Naive thymus-derived CD4-positive, alpha-beta T cell (primary cell): ENCODE data around the gene GAS7. TPM values are rescaled to one million over a fixed set of nuclear protein-coding genes. Genes with fewer than 3 reads are reported as not detected.

Experiments
- ATAC-seq: fragments of 150-1000 bp; cut with Tn5 transposase; 2 replicates; pipeline ENCODE4 v1.10.0; 2021; ENCODE audit warnings: mild to moderate bottlenecking, moderate library complexity
- CTCF ChIA-PET: fragments of 350-600 bp; sonication (Branson Sonifier 250); formaldehyde crosslinking; loops from one replicate; lab custom pipeline; 2021; ENCODE audit warnings: antibody characterized with exemption; lab: Charles Lee
- POLR2A ChIA-PET: fragments of 350-600 bp; sonication (Branson Sonifier 250); formaldehyde crosslinking; loops from one replicate; lab custom pipeline; 2021; ENCODE audit warnings: antibody characterized with exemption, inconsistent platforms; lab: Charles Lee
- DNase-seq, 9 donors: peaks; one replicate each; pipeline versions ENCODE4 v3.0.0 to v3.0.0-alpha.2; 2020 to 2022; ENCODE audit warnings: mixed read lengths in 1 of 9
- H3K27ac ChIP-seq: one replicate; pipeline ENCODE4 v1.7.0; 2013; ENCODE audit warnings: mild to moderate bottlenecking, low read depth, low read length, moderate library complexity
- H3K27me3 ChIP-seq, 2 donors: one replicate each; pipeline ENCODE4 v1.7.0; 2013; ENCODE audit warnings: low read length in 2 of 2, mild to moderate bottlenecking in 2 of 2, moderate library complexity in 2 of 2; ENCODE audit not compliant: control insufficient read depth in 2 of 2, insufficient read depth in 2 of 2
- H3K36me3 ChIP-seq, 3 experiments: 1 replicate in 2 of 3; 2 replicates in 1 of 3; pipeline ENCODE4 v1.7.0; 2013; ENCODE audit warnings: low read length in 3 of 3, mild to moderate bottlenecking in 3 of 3, moderate library complexity in 1 of 3; ENCODE audit not compliant: insufficient read depth in 3 of 3, control insufficient read depth in 2 of 3
- H3K4me1 ChIP-seq, 2 donors: one replicate each; pipeline ENCODE4 v1.7.0; 2013; ENCODE audit warnings: low read length in 2 of 2, mild to moderate bottlenecking in 2 of 2, moderate library complexity in 1 of 2; ENCODE audit not compliant: control insufficient read depth in 2 of 2, insufficient read depth in 2 of 2
- H3K4me3 ChIP-seq: 2 replicates; pipeline ENCODE4 v1.7.0; 2013; ENCODE audit warnings: mild to moderate bottlenecking, low read length
- H3K9me3 ChIP-seq, 3 experiments: 1 replicate in 2 of 3; 2 replicates in 1 of 3; pipeline ENCODE4 v1.7.0; 2013; ENCODE audit warnings: low read length in 3 of 3; ENCODE audit not compliant: control insufficient read depth in 2 of 3
- H3K27ac Mint-ChIP-seq, 9 donors: one replicate each; pipeline ENCODE4 v1.8.0; 2020 to 2022; ENCODE audit warnings: mixed read lengths in 9 of 9, mild to moderate bottlenecking in 8 of 9, moderate library complexity in 5 of 9, inconsistent platforms in 2 of 9
- H3K27me3 Mint-ChIP-seq, 5 donors: one replicate each; pipeline ENCODE4 v1.8.0; 2021 to 2022; ENCODE audit warnings: mixed read lengths in 5 of 5, mild to moderate bottlenecking in 1 of 5
- H3K36me3 Mint-ChIP-seq, 5 donors: one replicate each; pipeline ENCODE4 v1.8.0; 2020 to 2022; ENCODE audit warnings: mixed read lengths in 5 of 5, mild to moderate bottlenecking in 3 of 5, inconsistent platforms in 1 of 5
- H3K4me1 Mint-ChIP-seq, 7 donors: one replicate each; pipeline ENCODE4 v1.8.0; 2020 to 2022; ENCODE audit warnings: mixed read lengths in 7 of 7, mild to moderate bottlenecking in 3 of 7, inconsistent platforms in 1 of 7
- H3K4me3 Mint-ChIP-seq, 10 donors: one replicate each; pipeline ENCODE4 v1.8.0; 2020 to 2022; ENCODE audit warnings: mild to moderate bottlenecking in 10 of 10, mixed read lengths in 10 of 10, moderate library complexity in 6 of 10, inconsistent platforms in 2 of 10
- H3K9me3 Mint-ChIP-seq, 11 donors: one replicate each; pipeline ENCODE4 v1.8.0; 2020 to 2022; ENCODE audit warnings: mixed read lengths in 11 of 11, mild to moderate bottlenecking in 4 of 11, inconsistent platforms in 1 of 11, moderate library complexity in 1 of 11
- intact Hi-C, 2 donors: fragments of 100-400 bp; cut with micrococcal nuclease; formaldehyde crosslinking; loops; one replicate each; pipeline ENCODE4 v1.15.1; 2023
- polyA plus RNA-seq, 2 donors: library from polyadenylated mRNA; unstranded; fragments of 300-500 nt; fragmentation: Illumina TruSeq; gene quantifications; one replicate each; pipeline ENCODE4 v1.2.3, GENCODE V29; 2021
- total RNA-seq, 6 experiments: library from RNA in 5 of 6; stranded (reverse) in 5 of 6; gene quantifications; 1 replicate in 5 of 6; 2 replicates in 1 of 6; pipeline ENCODE4 v1.2.3 and lab custom pipeline; 2021 to 2026

The GAS7 gene
- total and polyA plus RNA-seq, 7 experiments from 2014 or later, result 0.09 to 54.3 (median 3.3) TPM

GRCh38 chr17:9904277-9905077 lies 293.9 kb downstream of the GAS7 start:
- Histone ChIP-seq H3K9me3 (no peaks in the 10 kb centered on the region), H3K27me3 (no peaks in the 10 kb centered on the region), H3K36me3 (no peaks in the 10 kb centered on the region), H3K4me3 (no peak overlapping the region), H3K27ac (no peak overlapping the region), H3K4me1 (no peaks in the 10 kb centered on the region)
- Mint-ChIP-seq H3K36me3 (no peaks in the 10 kb centered on the region), H3K9me3 (peaks cover 0 to under 1% (median 0%) of the 10 kb centered on the region in 11 donors), H3K4me1 (no peaks in the 10 kb centered on the region), H3K4me3 (no peak overlapping the region), H3K27ac (no peak overlapping the region), H3K27me3 (peaks cover 0 to 33% (median 16%) of the 10 kb centered on the region in 5 donors)
- CTCF ChIA-PET, result interaction anchor here (1.1 kb wide), 1 partner anchor 21 kb away, joined by 3 read pairs; no protein-coding TSS in a partner anchor
- DNase-seq, result no peak
- no peak for ATAC-seq
- intact Hi-C loops, result no loop called here
- POLR2A ChIA-PET, result no interaction called here

DNA sequence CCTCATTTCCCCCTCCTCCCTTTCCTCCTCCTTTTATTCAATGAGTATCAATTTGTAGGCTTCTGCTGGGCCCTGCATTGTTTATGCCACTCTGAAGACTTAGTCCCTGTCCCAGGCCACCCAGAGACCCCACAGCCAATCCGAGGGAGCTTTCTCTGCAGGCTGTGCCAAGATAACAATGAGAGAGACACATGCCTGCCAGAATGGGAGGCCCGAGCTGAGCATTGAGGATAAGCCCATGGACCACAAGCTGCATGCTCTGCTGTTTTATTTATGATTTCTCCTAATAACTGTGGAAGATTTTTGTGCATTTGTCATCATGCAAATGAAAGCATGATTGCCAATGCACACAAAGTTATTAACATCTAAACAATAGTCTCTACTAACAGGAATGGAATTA lies 296.3 kb downstream of the GAS7 start:
- CTCF ChIA-PET, result no interaction called here
- no peaks in the 10 kb centered on the region for H3K4me1 Mint-ChIP-seq
- no peak for DNase-seq
- H3K27ac Mint-ChIP-seq, result no peak overlapping the region
- no peaks in the 10 kb centered on the region for H3K9me3 Mint-ChIP-seq
- H3K4me1 ChIP-seq, result no peaks in the 10 kb centered on the region
- no peak overlapping the region for H3K27ac ChIP-seq
- ATAC-seq, result no peak
- no peak overlapping the region for H3K4me3 ChIP-seq
- H3K4me3 Mint-ChIP-seq, result no peak overlapping the region
- H3K27me3 ChIP-seq, result no peaks in the 10 kb centered on the region
- POLR2A ChIA-PET, result no interaction called here
- H3K9me3 ChIP-seq, result no peaks in the 10 kb centered on the region
- H3K36me3 Mint-ChIP-seq, result no peaks in the 10 kb centered on the region
- peaks cover 0 to 39% (median 11%) of the 10 kb centered on the region in 5 donors for H3K27me3 Mint-ChIP-seq
- H3K36me3 ChIP-seq, result no peaks in the 10 kb centered on the region
- intact Hi-C loops, result no loop called here

DNA sequence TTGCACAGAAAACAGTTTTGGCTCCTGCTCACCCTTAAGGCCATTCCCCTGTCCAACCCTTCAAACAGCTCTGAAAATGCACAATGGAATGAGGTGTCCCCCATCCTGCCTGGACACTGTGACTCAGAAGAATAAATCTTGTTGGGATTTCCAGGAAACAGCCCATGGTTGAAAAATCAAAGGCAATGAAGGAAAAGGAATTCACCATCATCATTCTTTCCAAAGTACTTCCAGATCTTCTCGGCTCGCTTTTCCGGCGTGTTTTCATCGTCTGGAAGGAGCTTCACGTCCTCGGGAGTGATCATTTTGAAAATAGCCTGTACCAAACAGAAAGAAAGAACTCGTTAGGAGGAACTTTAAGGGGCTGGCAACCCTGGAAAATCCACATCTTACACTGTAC lies 297.6 kb downstream of the GAS7 start:
- Histone ChIP-seq H3K4me3 (no peak overlapping the region), H3K36me3 (no peaks in the 10 kb centered on the region), H3K27me3 (no peaks in the 10 kb centered on the region), H3K9me3 (no peaks in the 10 kb centered on the region), H3K4me1 (no peaks in the 10 kb centered on the region), H3K27ac (no peak overlapping the region)
- Mint-ChIP-seq H3K4me1 (peaks cover 0 to 2% (median 0%) of the 10 kb centered on the region in 7 donors), H3K9me3 (peaks cover 0 to 1% (median 0%) of the 10 kb centered on the region in 11 donors), H3K4me3 (no peak overlapping the region), H3K36me3 (no peaks in the 10 kb centered on the region), H3K27me3 (peaks cover 0 to 45% (median 16%) of the 10 kb centered on the region in 5 donors), H3K27ac (no peak overlapping the region)
- ChIA-PET POLR2A (no interaction called here), CTCF (no interaction called here)
- ATAC-seq (no peak), DNase-seq (no peak)
- intact Hi-C loops, result no loop called here

DNA sequence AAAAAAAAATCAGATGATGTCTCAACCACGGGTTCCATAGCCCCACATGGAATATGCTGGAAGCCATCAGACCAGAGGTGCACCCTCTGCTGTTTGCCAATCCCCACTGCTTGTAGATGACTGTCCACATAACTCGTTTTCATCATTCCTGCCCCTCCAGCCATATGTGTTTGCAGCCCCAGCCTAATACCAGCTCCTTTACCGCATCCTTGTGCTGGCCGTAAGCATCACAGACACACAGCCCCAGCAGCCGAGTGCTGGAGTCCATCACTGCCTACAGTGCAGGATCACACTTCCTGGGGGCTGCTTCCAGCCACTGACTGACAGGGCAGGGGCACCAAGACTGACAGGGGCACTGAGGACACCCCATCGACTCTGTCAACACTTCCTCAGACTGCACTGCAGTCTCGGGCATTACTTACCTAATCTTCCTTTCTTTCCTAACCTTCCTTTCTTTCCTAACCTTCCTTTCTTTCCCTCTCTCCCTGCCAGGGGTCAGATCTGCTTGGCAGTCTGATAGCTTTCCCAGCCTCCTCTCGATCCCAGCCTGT lies 298.3 kb downstream of the GAS7 start:
- DNase-seq, result no peak
- ATAC-seq, result no peak
- H3K27me3 Mint-ChIP-seq, result peaks cover 0 to 45% (median 16%) of the 10 kb centered on the region in 5 donors
- ChIA-PET POLR2A (no interaction called here), CTCF (interaction anchor here (0.7 kb wide), 1 partner anchor 780 kb away, joined by 5 read pairs; no protein-coding TSS in a partner anchor)
- no peaks in the 10 kb centered on the region for H3K36me3 Mint-ChIP-seq
- no peak overlapping the region for H3K4me3 Mint-ChIP-seq
- intact Hi-C loops, result no loop called here
- H3K9me3 Mint-ChIP-seq, result peaks cover 0 to 1% (median 0%) of the 10 kb centered on the region in 11 donors
- Histone ChIP-seq H3K27me3 (no peaks in the 10 kb centered on the region), H3K4me3 (no peak overlapping the region), H3K9me3 (no peaks in the 10 kb centered on the region), H3K36me3 (no peaks in the 10 kb centered on the region), H3K4me1 (no peaks in the 10 kb centered on the region), H3K27ac (no peak overlapping the region)
- peaks cover 0 to 2% (median 0%) of the 10 kb centered on the region in 7 donors for H3K4me1 Mint-ChIP-seq
- no peak overlapping the region for H3K27ac Mint-ChIP-seq

GRCh38 chr17:9899280-9900043 lies 298.9 kb downstream of the GAS7 start:
- no peak for DNase-seq
- Mint-ChIP-seq H3K4me3 (no peak overlapping the region), H3K9me3 (peaks cover 0 to 1% (median 0%) of the 10 kb centered on the region in 11 donors), H3K27me3 (peaks cover 0 to 45% (median 16%) of the 10 kb centered on the region in 5 donors), H3K4me1 (peaks cover 0 to 2% (median 0%) of the 10 kb centered on the region in 7 donors), H3K36me3 (no peaks in the 10 kb centered on the region), H3K27ac (peak overlapping the region in 1 of 9 donors; percentile 65)
- Histone ChIP-seq H3K27ac (no peak overlapping the region), H3K27me3 (no peaks in the 10 kb centered on the region), H3K9me3 (no peaks in the 10 kb centered on the region), H3K4me3 (no peak overlapping the region), H3K36me3 (no peaks in the 10 kb centered on the region), H3K4me1 (no peaks in the 10 kb centered on the region)
- no peak for ATAC-seq
- ChIA-PET CTCF (interaction anchor here (0.7 kb wide), 1 partner anchor 781 kb away, joined by 5 read pairs; no protein-coding TSS in a partner anchor), POLR2A (no interaction called here)
- intact Hi-C loops, result no loop called here

DNA sequence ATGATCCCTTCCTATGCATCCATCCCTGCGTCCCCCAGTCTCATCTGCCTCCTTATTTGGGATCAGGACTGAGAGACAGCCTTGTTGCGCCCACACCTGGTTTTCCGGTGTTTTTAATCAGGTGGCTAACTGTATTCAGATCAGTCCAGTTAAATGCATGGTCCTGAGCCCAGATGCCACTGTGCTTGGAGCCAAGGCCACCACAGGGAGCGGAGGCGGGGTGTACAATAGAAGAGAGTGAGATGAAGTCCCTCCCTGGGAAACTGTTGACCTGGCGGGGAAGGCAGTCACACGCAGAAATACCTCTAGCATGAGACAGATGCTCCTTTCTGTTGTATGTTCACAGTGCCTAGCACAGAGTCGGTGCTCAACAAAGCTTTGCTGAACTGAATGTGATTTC lies 299.6 kb downstream of the GAS7 start:
- no peaks in the 10 kb centered on the region for H3K36me3 Mint-ChIP-seq
- no peak overlapping the region for H3K4me3 Mint-ChIP-seq
- Histone ChIP-seq H3K27ac (no peak overlapping the region), H3K4me1 (no peaks in the 10 kb centered on the region), H3K36me3 (no peaks in the 10 kb centered on the region), H3K27me3 (no peaks in the 10 kb centered on the region), H3K4me3 (no peak overlapping the region), H3K9me3 (no peaks in the 10 kb centered on the region)
- DNase-seq (no peak), ATAC-seq (no peak)
- ChIA-PET CTCF (no interaction called here), POLR2A (no interaction called here)
- intact Hi-C loops, result no loop called here
- H3K9me3 Mint-ChIP-seq, result peaks cover 0 to 1% (median 0%) of the 10 kb centered on the region in 11 donors
- peaks cover 0 to 45% (median 16%) of the 10 kb centered on the region in 5 donors for H3K27me3 Mint-ChIP-seq
- H3K27ac Mint-ChIP-seq, result no peak overlapping the region
- peaks cover 0 to 2% (median 0%) of the 10 kb centered on the region in 7 donors for H3K4me1 Mint-ChIP-seq
